OCI-LY3 (cell line): ENCODE measurements around the gene ACTN3.

Source experiments
- CTCF ChIP-seq: fragments of 200-600, 300-600 bp; sonication (generic); IDR thresholded peaks from 2 replicates; pipeline ENCODE4 v1.5.1; 2014; ENCODE audit warnings: antibody characterized with exemption, low read length, low read depth
- EZH2phosphoT487 ChIP-seq: fragments of 200-600 bp; shearing (Covaris generic); IDR thresholded peaks from 2 replicates; pipeline ENCODE4 v1.6.1; 2018; ENCODE audit warnings: antibody characterized with exemption, mixed run types, low read depth

GRCh38 chr11:66593303-66593635 lies 46.6 kb downstream of the ACTN3 start:
- TF ChIP-seq CTCF (no peak), EZH2phosphoT487 (no peak)
